HepG2 (cell line): ENCODE measurements around the gene POU6F1. TPM values are rescaled to one million over a fixed set of nuclear protein-coding genes. Genes with fewer than 3 reads are reported as not detected.
A peak's percentile ranks its signal among the peaks of the same experiment; 100 is the strongest.

Source experiments
- CEBPG ChIP-seq: IDR thresholded peaks from 2 replicates; pipeline ENCODE4 v1.6.1; 2016
- CHD2 ChIP-seq: IDR thresholded peaks from 2 replicates; pipeline ENCODE4 v1.6.1; 2011; ENCODE audit warnings: low read depth, low read length, improper control_type of control experiment
- FOXM1 ChIP-seq: sonication (generic); formaldehyde crosslinking; IDR thresholded peaks from 2 replicates; pipeline ENCODE4 v1.5.0; 2020; ENCODE audit warnings: missing genetic modification reagents
- KLF9 ChIP-seq: IDR thresholded peaks from 2 replicates; pipeline ENCODE4 v1.6.1; 2016; ENCODE audit warnings: low read depth
- PATZ1 ChIP-seq: sonication (generic); formaldehyde crosslinking; IDR thresholded peaks from 2 replicates; pipeline ENCODE4 v1.4.0; 2020; ENCODE audit warnings: missing genetic modification reagents
- SKI ChIP-seq: fragments of 450-650 bp; IDR thresholded peaks from one replicate; pipeline ENCODE4 v1.6.1; 2018; ENCODE audit warnings: mild to moderate bottlenecking; ENCODE audit not compliant: partially characterized antibody
- SRF ChIP-seq: IDR thresholded peaks from 2 replicates; pipeline ENCODE4 v1.6.1; 2011; ENCODE audit warnings: mild to moderate bottlenecking, low read depth, low read length, moderate library complexity
- SRSF1 ChIP-seq: fragments of 200-400 bp; formaldehyde crosslinking; optimal IDR thresholded peaks from 2 replicates; pipeline ENCODE3; 2017; ENCODE audit warnings: mild to moderate bottlenecking, low read depth, low read length, moderate library complexity
- TEF ChIP-seq: sonication (generic); formaldehyde crosslinking; IDR thresholded peaks from 2 replicates; pipeline ENCODE4 v1.5.0; 2020; ENCODE audit warnings: missing genetic modification reagents
- TRIM24 ChIP-seq: sonication (generic); formaldehyde crosslinking; IDR thresholded peaks from 2 replicates; pipeline ENCODE4 v1.8.0; 2022; ENCODE audit warnings: mild to moderate bottlenecking, missing genetic modification reagents
- U2AF2 ChIP-seq: fragments of 200-400 bp; formaldehyde crosslinking; IDR thresholded peaks from 2 replicates; pipeline ENCODE4 v1.6.1; 2017; ENCODE audit warnings: low read depth, mild to moderate bottlenecking, low read length
- ZNF160 ChIP-seq: sonication (generic); formaldehyde crosslinking; IDR thresholded peaks from 2 replicates; pipeline ENCODE4 v1.8.0; 2022; ENCODE audit warnings: mild to moderate bottlenecking, inconsistent platforms, missing genetic modification reagents
- ZNF609 ChIP-seq: sonication (generic); formaldehyde crosslinking; IDR thresholded peaks from 2 replicates; pipeline ENCODE4 v1.4.0; 2020; ENCODE audit warnings: mild to moderate bottlenecking, missing genetic modification reagents, borderline replicate concordance
- ZNF614 ChIP-seq: IDR thresholded peaks from 2 replicates; pipeline ENCODE4 v1.6.1; 2018; ENCODE audit warnings: missing biosample characterization, missing genetic modification reagents, inconsistent platforms, borderline replicate concordance
- ZNF720 ChIP-seq: sonication (generic); formaldehyde crosslinking; IDR thresholded peaks from 2 replicates; pipeline ENCODE4 v1.4.0; 2020; ENCODE audit warnings: missing genetic modification reagents
- ZNF772 ChIP-seq: sonication (generic); formaldehyde crosslinking; IDR thresholded peaks from 2 replicates; pipeline ENCODE4 v1.5.0; 2020; ENCODE audit warnings: mild to moderate bottlenecking, missing genetic modification reagents
- ZSCAN30 ChIP-seq: sonication (generic); formaldehyde crosslinking; IDR thresholded peaks from 2 replicates; pipeline ENCODE4 v1.5.0; 2020; ENCODE audit warnings: mild to moderate bottlenecking, missing genetic modification reagents
- polyA plus RNA-seq, 8 experiments: library from polyadenylated mRNA; depleted of rRNA in 3 of 8; stranded (reverse) in 7 of 8; unstranded in 1 of 8; fragments of >200 nt; fragmentation: Illumina TruSeq in 4 of 8; extraction: Trizol in 4 of 8; gene quantifications; 2 replicates each; pipeline versions ENCODE4 v1.2.1 to v1.2.3, GENCODE V29; 2011 to 2016; ENCODE audit warnings: low read depth in 4 of 8, missing spikeins in 1 of 8, mixed read lengths in 1 of 8; ENCODE audit not compliant: insufficient read depth in 1 of 8
- total RNA-seq, 5 experiments: library from RNA; depleted of rRNA; stranded (reverse); fragments of >200 nt; fragmentation: Illumina TruSeq; extraction: Trizol; gene quantifications; 2 replicates each; pipeline ENCODE4 v1.2.3, GENCODE V29; 2016; ENCODE audit warnings: low read depth in 1 of 5
- TF ChIP-seq, protein P1 (sequence below): sonication (generic); formaldehyde crosslinking; IDR thresholded peaks from 2 replicates; pipeline ENCODE4 v1.4.0; 2020; ENCODE audit warnings: missing genetic modification reagents, borderline replicate concordance

POU6F1 gene
- total and polyA plus RNA-seq, 2 of the 13 experiments (the other 11 are each of a cell fraction or from before 2014, with no cell fraction given) = 0.48 to 0.51 TPM

DNA sequence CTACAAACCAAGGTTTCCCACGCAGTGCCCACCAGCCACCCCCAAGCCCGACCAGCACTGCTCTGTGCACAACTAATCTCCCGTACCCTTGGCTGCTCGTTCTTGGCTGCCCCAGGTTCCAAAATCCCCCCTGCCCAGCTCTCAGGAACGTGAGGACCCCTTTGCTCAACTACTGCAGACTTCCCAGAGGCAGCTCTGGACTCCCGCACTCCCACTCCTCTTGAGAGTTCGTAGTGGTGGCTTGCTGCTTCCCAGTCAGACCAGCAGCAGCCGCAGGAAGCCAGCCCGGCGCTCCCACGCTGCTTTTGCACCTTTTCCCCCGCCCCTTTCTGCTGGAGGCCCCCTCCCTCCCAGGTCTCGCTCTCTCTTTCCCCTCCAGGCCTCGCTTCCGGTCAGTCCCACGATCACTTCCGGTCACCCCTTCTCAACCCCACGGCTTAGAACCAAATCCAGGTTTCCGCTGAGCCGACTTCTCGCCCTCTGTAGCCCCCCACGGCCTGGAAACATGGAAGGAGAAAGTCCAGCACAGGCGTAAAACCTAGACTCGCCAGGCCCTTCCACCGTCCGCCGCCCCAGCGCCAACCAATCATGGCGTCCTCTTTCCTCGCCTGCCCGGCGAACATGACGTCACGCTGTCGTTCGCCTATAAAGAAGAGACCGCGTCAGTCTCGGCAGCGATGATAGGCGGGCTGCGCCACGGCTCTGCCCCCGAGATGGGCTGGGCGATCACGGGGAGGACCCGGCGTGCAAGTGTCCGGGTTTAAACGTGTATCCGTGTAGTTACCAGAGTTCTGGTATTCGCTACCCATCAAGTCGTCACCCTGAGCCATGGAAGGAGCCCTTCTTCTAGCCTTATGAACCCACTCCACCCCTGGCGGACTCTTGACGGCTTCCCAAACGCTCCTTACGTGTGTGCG, 45.1 kb downstream of the POU6F1 start, which contains the start of gene TFCP2 (continued):
- TF ChIP-seq ZNF614 (CRISPR knock-in tag) (peak; percentile 11; the same call in 1 of the 2 replicates), FOXM1 (no peak), ZSCAN30 (CRISPR knock-in tag) (no peak), TEF (CRISPR knock-in tag) (peak; percentile 39; the same call in 1 of the 2 replicates), TRIM24 (CRISPR knock-in tag) (no peak), ZNF720 (CRISPR knock-in tag) (no peak), PATZ1 (CRISPR knock-in tag) (peak; percentile 85), CHD2 (0 out of 2 replicates have a peak, but pooled peaks have one; percentile 23), SRF (no peak; the same call in 1 of the 2 replicates), SRSF1 (peak; percentile 83), SKI (no peak), KLF9 (CRISPR knock-in tag) (no peak), U2AF2 (no peak), ZNF609 (CRISPR knock-in tag) (no peak; the same call in 1 of the 2 replicates), CEBPG (no peak), ZNF160 (CRISPR knock-in tag) (no peak; the same call in none of the 2 replicates), ZNF772 (0 out of 2 replicates have a peak, but pooled peaks have one; percentile 77)
- TF ChIP-seq, protein P1, sequence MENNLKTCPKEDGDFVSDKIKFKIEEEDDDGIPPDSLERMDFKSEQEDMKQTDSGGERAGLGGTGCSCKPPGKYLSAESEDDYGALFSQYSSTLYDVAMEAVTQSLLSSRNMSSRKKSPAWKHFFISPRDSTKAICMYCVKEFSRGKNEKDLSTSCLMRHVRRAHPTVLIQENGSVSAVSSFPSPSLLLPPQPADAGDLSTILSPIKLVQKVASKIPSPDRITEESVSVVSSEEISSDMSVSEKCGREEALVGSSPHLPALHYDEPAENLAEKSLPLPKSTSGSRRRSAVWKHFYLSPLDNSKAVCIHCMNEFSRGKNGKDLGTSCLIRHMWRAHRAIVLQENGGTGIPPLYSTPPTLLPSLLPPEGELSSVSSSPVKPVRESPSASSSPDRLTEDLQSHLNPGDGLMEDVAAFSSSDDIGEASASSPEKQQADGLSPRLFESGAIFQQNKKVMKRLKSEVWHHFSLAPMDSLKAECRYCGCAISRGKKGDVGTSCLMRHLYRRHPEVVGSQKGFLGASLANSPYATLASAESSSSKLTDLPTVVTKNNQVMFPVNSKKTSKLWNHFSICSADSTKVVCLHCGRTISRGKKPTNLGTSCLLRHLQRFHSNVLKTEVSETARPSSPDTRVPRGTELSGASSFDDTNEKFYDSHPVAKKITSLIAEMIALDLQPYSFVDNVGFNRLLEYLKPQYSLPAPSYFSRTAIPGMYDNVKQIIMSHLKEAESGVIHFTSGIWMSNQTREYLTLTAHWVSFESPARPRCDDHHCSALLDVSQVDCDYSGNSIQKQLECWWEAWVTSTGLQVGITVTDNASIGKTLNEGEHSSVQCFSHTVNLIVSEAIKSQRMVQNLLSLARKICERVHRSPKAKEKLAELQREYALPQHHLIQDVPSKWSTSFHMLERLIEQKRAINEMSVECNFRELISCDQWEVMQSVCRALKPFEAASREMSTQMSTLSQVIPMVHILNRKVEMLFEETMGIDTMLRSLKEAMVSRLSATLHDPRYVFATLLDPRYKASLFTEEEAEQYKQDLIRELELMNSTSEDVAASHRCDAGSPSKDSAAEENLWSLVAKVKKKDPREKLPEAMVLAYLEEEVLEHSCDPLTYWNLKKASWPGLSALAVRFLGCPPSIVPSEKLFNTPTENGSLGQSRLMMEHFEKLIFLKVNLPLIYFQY (CRISPR knock-in tag) = no peak
